Trophoblast cell (in vitro differentiated cells and primary cell): ENCODE results near the gene B3GNT3.
"Not testable (repeated sequence)": the region's sequence is repeated elsewhere in the genome, so short reads cannot be mapped to it uniquely, and the experiment has no call there.

Experiments
- DNase-seq, 2 donors: peaks; one replicate each; pipeline ENCODE4 v3.0.0-alpha.2; 2016
- H2AFZ ChIP-seq: 2 replicates; pipeline ENCODE4 v1.6.1; 2013; ENCODE audit warnings: low read length, moderate library complexity, mild to moderate bottlenecking; ENCODE audit not compliant: insufficient read depth, poor library complexity
- H2AK5ac ChIP-seq: 2 replicates; pipeline ENCODE4 v1.6.1; 2013; ENCODE audit warnings: mild to moderate bottlenecking, low read length
- H2BK120ac ChIP-seq: 2 replicates; pipeline ENCODE4 v1.6.1; 2013; ENCODE audit warnings: low read length, mild to moderate bottlenecking, moderate library complexity; ENCODE audit not compliant: insufficient read depth, poor library complexity
- H2BK12ac ChIP-seq: 2 replicates; pipeline ENCODE4 v1.6.1; 2013; ENCODE audit warnings: mild to moderate bottlenecking, low read length, moderate library complexity
- H2BK5ac ChIP-seq: 2 replicates; pipeline ENCODE4 v1.6.1; 2013; ENCODE audit warnings: low read length, low read depth, moderate library complexity, mild to moderate bottlenecking; ENCODE audit not compliant: poor library complexity
- H3K14ac ChIP-seq: 2 replicates; pipeline ENCODE4 v1.6.1; 2013; ENCODE audit warnings: mild to moderate bottlenecking, low read length
- H3K18ac ChIP-seq: 2 replicates; pipeline ENCODE4 v1.6.1; 2013; ENCODE audit warnings: mild to moderate bottlenecking, low read length
- H3K23ac ChIP-seq: 2 replicates; pipeline ENCODE4 v1.6.1; 2013; ENCODE audit warnings: low read length
- H3K27ac ChIP-seq: 2 replicates; pipeline ENCODE4 v1.5.1; 2013; ENCODE audit warnings: low read depth, mild to moderate bottlenecking, inconsistent platforms, low read length, moderate library complexity
- H3K27me3 ChIP-seq: 2 replicates; pipeline ENCODE4 v1.6.1; 2013; ENCODE audit warnings: inconsistent platforms, mild to moderate bottlenecking, low read length, moderate library complexity; ENCODE audit not compliant: insufficient read depth
- H3K36me3 ChIP-seq, 2 experiments: 1 replicate in 1 of 2; 2 replicates in 1 of 2; pipeline ENCODE4 v1.6.1; 2013; ENCODE audit warnings: low read length in 2 of 2, mild to moderate bottlenecking in 2 of 2, moderate library complexity in 1 of 2; ENCODE audit not compliant: insufficient read depth in 2 of 2, control insufficient read depth in 1 of 2
- H3K4ac ChIP-seq: 2 replicates; pipeline ENCODE4 v1.6.1; 2013; ENCODE audit warnings: low read depth, mild to moderate bottlenecking, low read length, moderate library complexity
- H3K4me1 ChIP-seq, 2 experiments: 1 replicate in 1 of 2; 2 replicates in 1 of 2; pipeline ENCODE4 v1.6.1; 2013; ENCODE audit warnings: low read length in 2 of 2, mild to moderate bottlenecking in 2 of 2, moderate library complexity in 1 of 2; ENCODE audit not compliant: insufficient read depth in 2 of 2, control insufficient read depth in 1 of 2
- H3K4me2 ChIP-seq: 2 replicates; pipeline ENCODE4 v1.6.1; 2013; ENCODE audit warnings: inconsistent platforms, mild to moderate bottlenecking, low read length, moderate library complexity
- H3K4me3 ChIP-seq: 2 replicates; pipeline ENCODE4 v1.5.1; 2013; ENCODE audit warnings: mild to moderate bottlenecking, low read depth, low read length, inconsistent platforms
- H3K79me1 ChIP-seq: one replicate; pipeline ENCODE4 v1.6.1; 2013; ENCODE audit warnings: low read length
- H3K79me2 ChIP-seq: 2 replicates; pipeline ENCODE4 v1.6.1; 2013; ENCODE audit warnings: low read length, mild to moderate bottlenecking; ENCODE audit not compliant: control insufficient read depth, insufficient read depth, poor library complexity
- H3K9ac ChIP-seq: 2 replicates; pipeline ENCODE4 v1.6.1; 2013; ENCODE audit warnings: mild to moderate bottlenecking, low read length
- H3K9me3 ChIP-seq: 2 replicates; pipeline ENCODE4 v1.6.1; 2013; ENCODE audit warnings: low read depth, mild to moderate bottlenecking, control low read depth, inconsistent platforms, low read length; ENCODE audit not compliant: insufficient read depth
- H4K12ac ChIP-seq: 2 replicates; pipeline ENCODE4 v1.6.1; 2013; ENCODE audit warnings: low read depth, mild to moderate bottlenecking, low read length, moderate library complexity
- H4K8ac ChIP-seq: 2 replicates; pipeline ENCODE4 v1.6.1; 2013; ENCODE audit warnings: low read depth, mild to moderate bottlenecking, low read length, moderate library complexity
- H4K91ac ChIP-seq: one replicate; pipeline ENCODE4 v1.6.1; 2013; ENCODE audit warnings: low read depth, mild to moderate bottlenecking, low read length, moderate library complexity
- WGBS: extraction: QIAGEN DNeasy Blood & Tissue Kit; methylation state at CpG from one replicate; pipeline ENCODE4 v1.1.7; 2013; ENCODE audit warnings: missing lambda C conversion rate; ENCODE audit not compliant: insufficient read length, insufficient coverage; ENCODE audit errors: extremely low coverage; 5-methylcytosine and 5-hydroxymethylcytosine counted together

Gene B3GNT3

DNA sequence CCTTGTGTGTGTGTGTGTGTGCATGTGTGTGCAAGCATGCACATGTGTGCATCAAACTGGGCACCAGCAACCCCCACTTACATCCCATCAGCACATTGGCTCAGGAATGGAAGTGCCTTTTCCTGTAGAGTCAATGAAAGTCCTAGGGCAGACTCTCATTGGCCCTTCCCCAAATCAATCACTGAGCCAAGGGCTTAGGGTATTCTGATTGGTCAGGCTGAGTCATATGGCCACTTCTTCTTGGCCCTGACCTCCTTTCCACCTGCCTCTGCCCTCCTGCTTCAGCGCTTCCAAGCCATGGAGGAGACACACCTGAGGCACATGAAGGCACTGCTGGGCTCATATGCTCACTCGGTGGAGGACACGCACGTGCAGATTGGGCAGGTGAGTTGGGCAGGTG is 22.8 kb upstream of the B3GNT3 start:
- no peaks in the 10 kb centered on the region for H3K79me2 ChIP-seq
- no peak overlapping the region for H4K8ac ChIP-seq
- no peak overlapping the region for H2BK12ac ChIP-seq
- no peak overlapping the region for H2AFZ ChIP-seq
- no peaks in the 10 kb centered on the region for H3K4me1 ChIP-seq
- no peaks in the 10 kb centered on the region for H3K27me3 ChIP-seq
- no peak overlapping the region for H2BK5ac ChIP-seq
- H3K4ac ChIP-seq = no peak overlapping the region
- H3K9ac ChIP-seq = no peak overlapping the region
- H3K9me3 ChIP-seq = peaks cover 2% of the 10 kb centered on the region
- H3K27ac ChIP-seq = no peak overlapping the region
- H3K79me1 ChIP-seq = no peaks in the 10 kb centered on the region
- no peak overlapping the region for H3K4me3 ChIP-seq
- no peak overlapping the region for H2BK120ac ChIP-seq
- no CpG with 5 or more reads among the region's 4 CpGs for WGBS
- no peak overlapping the region for H2AK5ac ChIP-seq
- no peak overlapping the region for H4K91ac ChIP-seq
- H4K12ac ChIP-seq = no peak overlapping the region
- H3K14ac ChIP-seq = no peak overlapping the region
- no peak overlapping the region for H3K23ac ChIP-seq
- DNase-seq = no peak
- H3K36me3 ChIP-seq = no peaks in the 10 kb centered on the region
- H3K18ac ChIP-seq = no peak overlapping the region
- no peak overlapping the region for H3K4me2 ChIP-seq

DNA sequence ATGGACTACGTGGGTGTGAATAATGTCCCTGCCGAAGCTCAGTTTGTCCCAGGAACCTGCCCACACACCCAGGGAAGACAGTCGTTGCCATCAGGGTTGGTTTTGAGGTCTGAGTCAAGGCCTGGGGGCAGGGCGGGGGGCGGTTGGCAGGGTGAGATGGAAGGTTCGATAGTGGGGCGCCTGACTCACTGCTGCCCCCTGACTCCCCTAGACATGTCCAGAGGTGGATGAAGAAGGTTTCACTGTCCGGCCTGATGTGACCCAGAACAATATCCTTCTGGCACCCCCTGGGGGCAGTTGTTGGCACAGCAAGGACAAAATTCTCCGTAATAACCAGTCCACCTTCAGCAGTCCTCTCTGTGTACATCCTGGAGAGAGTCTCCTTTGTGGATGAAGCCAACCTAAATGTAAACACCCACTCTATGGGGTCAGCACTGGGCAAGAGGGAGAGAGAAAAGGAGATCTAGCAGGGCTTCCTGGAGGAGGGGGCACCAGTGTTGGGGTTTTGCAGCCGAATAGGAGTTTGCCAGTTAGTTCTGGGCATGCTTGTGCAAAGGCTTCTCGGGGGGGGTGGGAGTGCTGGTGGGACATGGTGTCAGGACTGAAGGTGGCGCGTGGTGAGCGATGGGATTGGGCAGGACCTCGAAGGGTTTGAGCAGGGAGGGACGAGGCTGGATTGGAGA is 19.6 kb upstream of the B3GNT3 start:
- Histone ChIP-seq H4K8ac (no peak overlapping the region), H4K91ac (no peak overlapping the region), H3K9ac (no peak overlapping the region), H3K79me2 (no peaks in the 10 kb centered on the region), H3K23ac (no peak overlapping the region), H2BK120ac (no peak overlapping the region), H3K9me3 (peaks cover 2% of the 10 kb centered on the region), H2BK12ac (no peak overlapping the region), H3K79me1 (no peaks in the 10 kb centered on the region), H2AK5ac (no peak overlapping the region), H3K18ac (no peak overlapping the region), H3K27ac (no peak overlapping the region), H3K36me3 (no peaks in the 10 kb centered on the region), H4K12ac (no peak overlapping the region), H2BK5ac (no peak overlapping the region), H3K4ac (no peak overlapping the region), H3K4me1 (peaks cover 0 to 2% of the 10 kb centered on the region in 2 experiments), H3K14ac (no peak overlapping the region), H3K4me3 (no peak overlapping the region), H2AFZ (no peak overlapping the region), H3K27me3 (no peaks in the 10 kb centered on the region), H3K4me2 (no peak overlapping the region)
- WGBS = no CpG with 5 or more reads among the region's 16 CpGs
- DNase-seq = peak; percentile 62 to 88

DNA sequence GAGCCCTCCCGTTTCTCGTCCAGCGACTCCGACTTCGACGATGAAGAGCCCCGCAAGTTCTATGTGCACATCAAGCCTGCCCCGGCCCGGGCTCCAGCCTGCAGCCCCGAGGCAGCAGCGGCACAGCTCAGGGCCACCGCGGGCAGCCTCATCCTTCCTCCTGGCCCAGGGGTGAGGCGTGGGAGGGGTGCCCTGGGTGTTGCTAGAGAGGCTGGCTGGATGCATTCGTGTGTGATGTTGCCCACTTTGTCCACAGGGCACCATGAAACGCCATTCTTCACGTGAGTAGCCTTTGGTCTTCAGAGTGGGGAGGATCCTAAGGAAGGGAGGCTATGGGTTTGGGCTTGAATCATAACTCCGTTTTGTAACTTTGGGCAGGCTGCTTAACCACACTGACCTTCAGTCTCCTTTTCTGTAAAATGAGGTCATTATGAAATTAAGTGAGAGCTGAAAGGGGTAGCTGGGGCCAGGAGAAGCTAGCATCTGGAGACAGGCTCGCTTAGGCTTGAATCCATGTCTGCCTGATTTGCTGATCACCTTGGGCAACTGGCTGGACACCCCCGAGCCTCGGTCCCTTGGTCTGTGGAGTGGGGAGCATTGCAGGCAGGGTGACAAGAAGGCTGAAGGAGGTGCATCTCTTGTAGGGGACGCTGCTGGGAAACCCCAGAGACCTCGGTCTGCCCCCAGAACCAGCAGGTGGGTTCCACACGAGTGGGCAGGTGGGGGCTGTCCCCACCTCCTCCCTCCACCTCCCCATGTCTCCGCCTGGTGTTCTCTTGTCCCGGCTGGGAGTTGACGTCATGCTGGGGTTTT is 18.7 kb upstream of the B3GNT3 start:
- H3K36me3 ChIP-seq = no peaks in the 10 kb centered on the region
- H3K14ac ChIP-seq = no peak overlapping the region
- H3K9ac ChIP-seq = no peak overlapping the region
- no peak overlapping the region for H3K18ac ChIP-seq
- no peak overlapping the region for H3K23ac ChIP-seq
- H4K8ac ChIP-seq = no peak overlapping the region
- no peak overlapping the region for H4K91ac ChIP-seq
- H3K79me1 ChIP-seq = no peaks in the 10 kb centered on the region
- H3K4me1 ChIP-seq = peaks cover 0 to 2% of the 10 kb centered on the region in 2 experiments
- H3K9me3 ChIP-seq = peaks cover 2% of the 10 kb centered on the region
- no peak overlapping the region for H2BK5ac ChIP-seq
- no peaks in the 10 kb centered on the region for H3K79me2 ChIP-seq
- no peaks in the 10 kb centered on the region for H3K27me3 ChIP-seq
- H3K4me3 ChIP-seq = no peak overlapping the region
- H3K27ac ChIP-seq = no peak overlapping the region
- H2AFZ ChIP-seq = no peak overlapping the region
- H2BK120ac ChIP-seq = no peak overlapping the region
- WGBS = no CpG with 5 or more reads among the region's 27 CpGs
- no peak for DNase-seq
- no peak overlapping the region for H3K4me2 ChIP-seq
- H2AK5ac ChIP-seq = no peak overlapping the region
- H2BK12ac ChIP-seq = no peak overlapping the region
- no peak overlapping the region for H3K4ac ChIP-seq
- H4K12ac ChIP-seq = no peak overlapping the region

DNA sequence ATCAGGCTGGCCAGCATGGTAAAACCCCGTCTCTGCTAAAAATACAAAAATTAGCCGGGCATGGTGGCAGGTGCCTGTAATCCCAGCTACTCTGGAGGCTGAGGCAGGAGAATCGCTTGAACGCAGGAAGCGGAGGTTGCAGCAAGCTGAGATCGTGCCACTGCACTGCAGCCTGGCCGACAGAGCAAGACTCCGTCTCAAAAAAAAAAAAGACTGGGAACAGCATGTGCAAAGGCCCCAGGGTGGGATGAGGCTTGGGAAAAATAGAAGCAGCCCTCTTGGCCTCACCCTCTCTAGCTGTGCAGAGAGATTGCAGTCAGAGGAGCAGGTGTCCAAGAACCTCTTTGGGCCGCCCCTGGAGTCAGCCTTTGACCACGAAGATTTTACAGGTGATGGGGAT is 17.1 kb upstream of the B3GNT3 start:
- H3K4ac ChIP-seq, H2BK12ac ChIP-seq, H4K91ac ChIP-seq, DNase-seq, H3K36me3 ChIP-seq, H3K4me1 ChIP-seq, H4K8ac ChIP-seq, H3K4me2 ChIP-seq, H2AFZ ChIP-seq, H3K18ac ChIP-seq, H3K23ac ChIP-seq, H2AK5ac ChIP-seq, H4K12ac ChIP-seq, H3K79me2 ChIP-seq, H3K14ac ChIP-seq, H2BK120ac ChIP-seq, H3K79me1 ChIP-seq, H3K9me3 ChIP-seq, H3K4me3 ChIP-seq, H3K9ac ChIP-seq, H2BK5ac ChIP-seq, H3K27ac ChIP-seq, H3K27me3 ChIP-seq: not testable (repeated sequence)
- WGBS = no CpG with 5 or more reads among the region's 10 CpGs
